GM19463 (cell line): ENCODE data around the gene EIF2S2.
"Not testable (repeated sequence)": the region's sequence is repeated elsewhere in the genome, so short reads cannot be mapped to it uniquely, and the experiment has no call there.

Source experiments
- ATAC-seq: cut with Tn5 transposase; IDR thresholded peaks from one replicate; pipeline ENCODE4 v1.9.1; 2021; ENCODE audit warnings: mild to moderate bottlenecking, moderate library complexity; ENCODE audit not compliant: unreplicated experiment

EIF2S2 gene

DNA sequence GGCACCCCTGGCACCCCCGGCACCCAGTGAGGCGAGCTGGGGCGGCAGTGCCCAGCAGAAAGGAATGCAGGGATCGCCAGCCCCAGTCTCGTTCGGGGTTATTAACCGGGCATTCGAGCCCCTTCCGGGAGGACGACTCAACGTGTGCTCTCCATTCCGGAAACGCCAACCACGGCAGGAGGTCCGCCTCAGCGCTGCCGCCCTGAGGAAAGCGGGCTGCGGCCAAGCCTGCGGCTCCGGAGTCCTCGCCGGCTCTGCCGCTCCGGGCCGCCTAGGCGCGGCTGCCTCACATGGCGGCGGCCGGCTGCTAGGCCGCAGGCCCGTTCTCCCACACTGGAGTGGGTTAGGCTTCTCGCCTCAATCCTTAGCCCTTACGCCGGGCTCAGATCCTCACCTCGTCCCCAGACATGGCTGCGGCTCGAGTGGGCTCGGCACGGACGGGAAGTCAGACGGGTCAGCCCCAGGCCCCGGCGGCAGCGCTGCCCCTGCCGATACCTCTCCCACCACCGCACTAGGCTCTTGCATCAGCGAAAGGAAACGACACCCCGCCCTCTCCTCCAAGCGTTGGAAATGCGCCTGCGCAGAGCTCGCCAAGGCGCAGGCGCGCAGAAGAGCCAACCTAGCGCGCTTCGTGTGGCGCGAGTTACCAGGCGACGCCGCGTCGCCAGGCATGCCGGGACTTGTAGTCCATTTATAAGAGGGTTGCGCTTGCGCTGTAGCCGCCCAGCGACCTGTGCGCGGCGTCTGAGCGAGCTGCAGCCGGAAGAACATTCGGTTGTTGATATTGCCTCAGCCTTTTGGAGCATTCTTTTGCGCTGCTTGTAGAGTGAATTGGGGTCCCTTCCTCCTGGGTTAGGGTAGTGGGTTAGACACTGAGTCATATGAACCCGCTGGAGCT is at the start of gene EIF2S2:
Gene EIF2S2 (minus strand): TSS at position 542 of the 898 bp plus-strand sequence. CDS start 133 bp downstream, at position 409.
- peak; percentile 86 for ATAC-seq

GRCh38 chr20:34157697-34158096 is 45.7 kb upstream of the EIF2S2 start:
- not testable (repeated sequence) for ATAC-seq

DNA sequence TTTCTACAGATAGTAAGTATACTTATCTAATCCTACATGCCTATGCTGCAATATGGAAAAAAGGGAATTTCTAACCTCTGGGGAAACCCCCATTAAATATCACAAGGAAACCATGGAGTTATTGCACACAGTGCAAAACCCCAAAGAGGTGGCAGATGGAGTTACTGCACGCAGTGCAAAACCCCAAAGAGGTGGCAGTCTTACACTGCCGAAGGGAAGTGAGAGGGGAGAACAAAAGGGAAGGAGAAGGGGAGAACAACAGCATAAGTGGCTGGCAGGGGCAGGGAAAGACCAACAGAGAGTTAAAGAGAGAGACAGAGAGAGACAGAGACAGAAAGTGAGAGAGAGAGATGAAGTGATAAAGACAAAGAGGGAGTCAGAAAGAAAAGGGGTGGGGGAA is 43.8 kb upstream of the EIF2S2 start:
- ATAC-seq, result no peak

- ATAC-seq, result not testable (repeated sequence)
Observed at GRCh38 chr20:34153169-34153568, 41.1 kb upstream of the EIF2S2 start.

GRCh38 chr20:34152073-34152472 is 40.0 kb upstream of the EIF2S2 start:
- ATAC-seq, result not testable (repeated sequence)

- ATAC-seq, result no peak
Observed at GRCh38 chr20:34150306-34151000, 38.4 kb upstream of the EIF2S2 start.

DNA sequence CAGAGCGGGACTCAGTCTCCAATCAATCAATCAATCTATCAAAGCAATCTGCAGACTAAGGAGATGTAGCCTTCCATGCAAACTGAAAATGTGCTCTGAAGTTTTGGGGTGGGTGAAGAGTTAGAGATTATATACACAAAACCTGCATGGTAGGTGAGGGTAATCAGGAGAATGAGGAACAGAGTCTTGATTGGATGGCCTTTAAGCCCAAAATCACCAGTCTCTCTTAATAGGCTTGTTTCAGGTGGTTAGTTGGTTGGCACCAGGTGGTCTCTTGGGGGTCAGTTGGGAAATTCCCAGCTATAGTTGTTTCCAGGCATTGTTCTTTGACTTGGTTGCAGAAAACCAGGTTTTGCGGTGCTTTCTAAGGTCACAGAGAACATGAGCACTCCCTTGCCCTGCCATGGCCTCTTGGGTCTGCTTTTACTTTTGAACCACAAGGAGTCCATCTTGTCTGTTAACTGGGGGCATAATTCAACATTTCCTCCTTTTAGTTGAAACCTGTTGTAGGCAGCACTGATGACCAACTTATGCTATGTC is 33.3 kb upstream of the EIF2S2 start:
- ATAC-seq, result no peak

DNA sequence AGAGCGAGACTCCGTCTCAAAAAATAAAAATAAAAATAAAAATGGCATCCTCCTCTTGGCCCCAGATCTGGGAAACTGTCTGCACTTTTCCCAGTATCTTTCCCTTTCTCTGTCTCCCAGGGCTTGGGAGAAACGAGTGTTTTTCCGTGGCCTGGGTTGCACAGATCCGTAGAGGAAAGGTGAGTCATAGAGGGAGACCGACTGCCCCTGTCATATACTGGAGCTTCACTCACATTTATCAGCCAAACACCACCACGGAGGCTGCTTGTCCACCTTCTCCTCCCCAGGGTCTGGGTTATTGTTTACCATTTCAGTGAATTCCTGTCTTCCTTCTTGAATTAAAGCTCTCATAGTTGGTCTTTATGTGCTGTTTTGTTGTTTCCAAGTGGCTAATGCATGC is 31.9 kb upstream of the EIF2S2 start:
- no peak for ATAC-seq

- no peak for ATAC-seq
Observed at GRCh38 chr20:34142121-34142520, 30.1 kb upstream of the EIF2S2 start.

GRCh38 chr20:34141293-34141692 is 29.2 kb upstream of the EIF2S2 start:
- no peak for ATAC-seq

DNA sequence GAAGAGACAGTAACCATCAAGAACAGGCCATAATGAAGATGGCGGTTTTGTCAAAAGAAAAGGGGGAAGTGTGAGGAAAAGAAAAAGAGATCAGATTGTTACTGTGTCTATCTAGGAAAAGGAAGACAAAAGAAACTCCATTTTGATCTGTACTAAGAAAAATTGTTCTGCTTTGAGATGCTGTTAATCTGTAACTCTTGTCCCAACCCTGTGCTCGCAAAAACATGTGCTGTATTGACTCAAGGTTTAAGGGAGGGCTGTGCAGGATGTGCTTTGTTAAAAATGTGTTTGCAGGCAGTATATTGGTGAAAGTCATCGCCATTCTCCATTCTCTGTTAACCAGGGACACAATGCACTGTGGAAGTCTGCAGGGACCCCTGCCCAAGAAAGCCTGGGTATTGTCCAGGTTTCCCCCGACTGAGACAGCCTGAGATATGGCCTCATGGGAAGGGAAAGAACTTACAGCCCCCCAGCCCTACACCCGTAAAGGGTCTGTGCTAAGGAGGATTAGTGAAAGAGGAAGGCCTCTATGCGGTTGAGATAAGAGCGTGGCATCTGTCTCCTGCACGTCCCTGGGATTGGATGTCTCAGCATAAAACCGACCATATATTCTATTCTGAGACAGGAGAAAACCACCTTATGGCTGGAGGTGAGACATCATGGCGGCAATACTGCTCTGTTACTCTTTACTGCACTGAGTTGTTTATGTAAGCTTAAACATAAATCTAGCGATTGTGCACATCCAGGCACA is 23.7 kb upstream of the EIF2S2 start:
- ATAC-seq, result not testable (repeated sequence)

- not testable (repeated sequence) for ATAC-seq
Observed at GRCh38 chr20:34133365-34133860, 21.4 kb upstream of the EIF2S2 start.

- not testable (repeated sequence) for ATAC-seq
Observed at GRCh38 chr20:34132943-34133342, 20.9 kb upstream of the EIF2S2 start.

GRCh38 chr20:34132491-34132890 is 20.4 kb upstream of the EIF2S2 start:
- not testable (repeated sequence) for ATAC-seq

GRCh38 chr20:34131491-34131890 is 19.4 kb upstream of the EIF2S2 start:
- ATAC-seq, result no peak

GRCh38 chr20:34129518-34130162 is 17.6 kb upstream of the EIF2S2 start:
- no peak for ATAC-seq

- no peak for ATAC-seq
Observed at GRCh38 chr20:34127792-34128191, 15.7 kb upstream of the EIF2S2 start.

DNA sequence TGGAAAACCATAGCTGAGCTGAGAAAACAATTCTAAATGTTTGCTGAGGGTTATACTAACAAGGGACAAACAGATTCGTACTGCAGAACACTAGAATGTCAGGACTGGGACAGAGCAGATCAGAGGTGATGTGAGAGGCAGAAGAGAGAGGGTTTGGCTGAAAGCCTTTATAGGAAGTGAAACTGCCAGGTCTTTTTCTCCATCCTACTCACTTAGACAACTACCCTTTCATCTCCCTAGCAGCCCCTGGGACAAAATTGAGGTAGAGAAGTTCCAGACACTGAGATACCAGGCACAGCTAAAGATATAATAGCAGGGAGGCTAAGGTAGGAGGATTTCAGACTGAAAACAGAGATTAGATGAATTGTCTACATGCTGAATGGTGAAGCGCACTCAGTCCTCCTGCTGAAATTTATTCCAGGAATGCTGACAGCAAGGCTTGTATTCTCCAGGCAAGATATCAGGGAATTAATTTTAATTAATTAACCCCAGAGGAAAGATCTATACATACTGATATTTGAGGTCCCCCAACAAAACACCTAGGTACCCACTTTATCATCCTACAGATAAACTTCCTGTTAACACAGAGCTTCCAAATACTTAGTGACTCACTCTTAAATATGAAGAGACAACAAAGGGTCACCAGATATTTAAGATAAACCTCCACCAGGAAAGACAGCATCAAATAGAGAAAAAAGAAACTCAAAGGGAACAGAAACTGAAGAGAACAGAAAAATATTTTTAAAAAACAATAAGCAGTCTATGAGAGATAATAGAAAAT is 12.6 kb upstream of the EIF2S2 start:
- no peak for ATAC-seq

GRCh38 chr20:34123309-34123708 is 11.3 kb upstream of the EIF2S2 start:
- no peak for ATAC-seq
